Spinal cord (tissue), 10 donors: ENCODE results near the gene STARD5. TPM values are rescaled to one million over a fixed set of nuclear protein-coding genes. Genes with fewer than 3 reads are reported as not detected.

Source experiments
- DNase-seq, 6 donors: peaks; one replicate each; pipeline versions ENCODE4 v3.0.0 to v3.0.0-alpha.2; 2013 to 2015; ENCODE audit warnings: low spot score in 6 of 6, low read depth in 4 of 6
- H3K27ac ChIP-seq: one replicate; pipeline ENCODE4 v1.5.1; 2013; ENCODE audit warnings: low read depth, low read length, control low read depth
- H3K27me3 ChIP-seq: one replicate; pipeline ENCODE4 v1.6.1; 2013; ENCODE audit warnings: low read length; ENCODE audit not compliant: control insufficient read depth, insufficient read depth
- H3K36me3 ChIP-seq: one replicate; pipeline ENCODE4 v1.6.1; 2013; ENCODE audit warnings: low read length; ENCODE audit not compliant: control insufficient read depth, insufficient read depth
- H3K4me1 ChIP-seq: one replicate; pipeline ENCODE4 v1.6.1; 2013; ENCODE audit warnings: low read length; ENCODE audit not compliant: control insufficient read depth, insufficient read depth
- H3K4me3 ChIP-seq: one replicate; pipeline ENCODE4 v1.5.1; 2013; ENCODE audit warnings: low read depth, low read length, control low read depth
- H3K9me3 ChIP-seq: one replicate; pipeline ENCODE4 v1.6.1; 2013; ENCODE audit warnings: low read length; ENCODE audit not compliant: control insufficient read depth, insufficient read depth
- WGBS: methylation state at CpG from one replicate; pipeline ENCODE4 v1.1.5; 2013; ENCODE audit warnings: missing lambda C conversion rate; ENCODE audit not compliant: insufficient coverage; 5-methylcytosine and 5-hydroxymethylcytosine counted together
- polyA plus RNA-seq, 2 donors: library from polyadenylated mRNA; unstranded; fragments of 120-200 nt; gene quantifications; one replicate each; pipeline ENCODE4 v1.2.1, GENCODE V29; 2013; ENCODE audit not compliant: insufficient read length in 2 of 2
- total RNA-seq, 2 donors: library from RNA; depleted of rRNA in 1 of 2; stranded (reverse); fragments of 120-200 nt in 1 of 2; fragments of >200 nt in 1 of 2; gene quantifications; one replicate each; pipeline versions ENCODE4 v1.2.3 to v1.2.4, GENCODE V29; 2013 to 2014
- donor health status: healthy.

STARD5 gene
- total and polyA plus RNA-seq, 4 donors = 2.7 to 4.5 (median 3.8) TPM

DNA sequence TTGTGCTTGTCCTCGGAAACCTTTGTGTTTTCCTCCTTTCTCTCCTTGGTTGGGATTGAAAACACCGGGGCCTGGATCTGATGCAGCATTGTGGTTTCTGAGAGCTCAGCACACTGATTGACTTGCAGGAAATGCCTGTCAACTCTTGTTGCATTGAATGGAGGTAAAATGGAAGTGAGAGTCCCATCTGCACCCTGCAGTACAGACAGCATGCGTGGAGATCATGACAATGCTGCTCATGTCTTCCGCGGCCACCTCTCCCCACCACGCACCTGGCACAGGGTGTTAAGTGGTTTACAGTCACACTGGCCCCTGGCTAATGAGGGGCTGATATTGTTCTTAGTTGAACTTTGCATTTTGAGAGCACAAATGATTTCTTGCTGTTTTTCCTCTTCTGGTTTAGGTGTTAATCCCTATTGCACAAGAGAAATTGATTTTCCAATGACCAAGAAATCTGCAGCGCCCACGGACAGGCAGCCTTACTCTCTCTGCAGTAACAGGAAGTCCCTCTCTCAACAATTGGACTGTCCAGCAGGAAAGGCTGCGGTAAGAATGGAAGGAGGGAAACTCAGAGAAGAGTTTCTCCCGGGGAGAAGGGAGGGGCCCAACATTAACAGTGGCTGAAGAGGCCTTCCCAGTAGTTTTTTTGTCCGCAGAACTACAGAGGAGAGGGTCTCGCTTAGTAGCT lies 58.5 kb downstream of the STARD5 start:
- H3K9me3 ChIP-seq = no peaks in the 10 kb centered on the region
- 42% methylated on average over 6 of the region's 12 CpGs for WGBS
- no peaks in the 10 kb centered on the region for H3K27me3 ChIP-seq
- DNase-seq = peak in 1 of 6 donors; percentile 3
- no peak overlapping the region for H3K27ac ChIP-seq
- H3K36me3 ChIP-seq = no peaks in the 10 kb centered on the region
- H3K4me3 ChIP-seq = no peak overlapping the region
- peaks cover 11% of the 10 kb centered on the region for H3K4me1 ChIP-seq

DNA sequence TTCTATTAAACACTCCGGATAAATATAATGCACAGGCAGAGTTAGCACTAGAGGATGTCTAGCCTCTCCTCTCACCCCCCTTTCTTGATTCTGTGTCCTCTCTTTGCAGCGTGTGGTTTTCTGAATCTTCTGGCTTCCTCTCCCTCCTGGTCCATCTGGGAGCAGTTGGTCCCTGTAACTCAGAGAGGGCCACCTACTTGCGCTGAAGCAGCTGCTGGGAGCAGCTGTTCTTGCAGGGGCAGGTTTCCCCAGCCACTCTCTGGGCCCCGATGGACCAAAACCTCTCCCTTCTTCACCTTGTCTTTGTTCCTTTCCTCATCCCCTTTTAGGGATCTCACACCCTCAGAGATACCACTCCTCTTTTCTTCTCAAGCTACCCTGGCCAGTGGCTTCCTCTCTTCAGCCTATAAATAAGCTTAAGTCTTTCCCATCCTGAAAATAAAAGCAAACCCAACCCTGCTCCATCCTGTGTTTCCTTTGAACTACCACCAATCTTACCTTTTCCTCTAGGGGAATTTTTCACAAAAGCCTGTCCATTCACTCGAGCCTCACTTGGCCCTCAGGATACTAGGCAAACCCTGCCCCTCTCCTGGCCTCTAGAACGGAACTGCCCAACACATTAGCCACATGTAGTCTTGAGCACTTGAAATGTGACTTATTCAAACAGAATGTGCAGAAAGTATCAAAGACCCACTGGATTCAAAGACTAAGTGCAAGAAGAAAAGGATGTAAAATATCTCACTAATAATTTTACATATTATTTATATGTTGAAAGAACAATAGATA lies 59.7 kb downstream of the STARD5 start:
- Histone ChIP-seq H3K27me3 (no peaks in the 10 kb centered on the region), H3K9me3 (no peaks in the 10 kb centered on the region), H3K4me3 (no peak overlapping the region), H3K36me3 (no peaks in the 10 kb centered on the region), H3K4me1 (peaks cover 11% of the 10 kb centered on the region), H3K27ac (no peak overlapping the region)
- 87% methylated on average over 5 of the region's 6 CpGs for WGBS
- no peak for DNase-seq

DNA sequence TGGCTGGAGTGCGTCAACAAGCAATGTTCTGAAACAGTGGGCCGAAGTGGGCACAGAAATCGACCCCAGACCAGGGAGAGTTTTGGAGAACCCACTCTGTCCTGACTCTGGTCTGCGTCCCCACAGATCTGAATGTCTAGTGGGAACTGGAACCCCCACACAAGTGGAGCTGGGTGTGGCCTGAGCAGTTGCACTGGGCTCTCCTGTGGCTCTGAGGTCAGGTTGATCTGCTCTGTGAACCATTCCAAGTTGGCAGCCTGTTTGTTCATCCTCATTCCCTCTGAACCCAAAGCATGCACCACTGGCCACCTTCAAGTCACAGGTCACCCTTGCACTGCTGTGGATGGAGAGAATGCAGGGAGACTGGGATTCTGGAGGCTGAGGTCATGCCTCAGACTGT lies 60.5 kb downstream of the STARD5 start:
- H3K4me3 ChIP-seq = no peak overlapping the region
- WGBS = 93% methylated on average over 4 of the region's 4 CpGs
- no peak for DNase-seq
- H3K36me3 ChIP-seq = no peaks in the 10 kb centered on the region
- peaks cover 11% of the 10 kb centered on the region for H3K4me1 ChIP-seq
- H3K27ac ChIP-seq = no peak overlapping the region
- no peaks in the 10 kb centered on the region for H3K27me3 ChIP-seq
- no peaks in the 10 kb centered on the region for H3K9me3 ChIP-seq

DNA sequence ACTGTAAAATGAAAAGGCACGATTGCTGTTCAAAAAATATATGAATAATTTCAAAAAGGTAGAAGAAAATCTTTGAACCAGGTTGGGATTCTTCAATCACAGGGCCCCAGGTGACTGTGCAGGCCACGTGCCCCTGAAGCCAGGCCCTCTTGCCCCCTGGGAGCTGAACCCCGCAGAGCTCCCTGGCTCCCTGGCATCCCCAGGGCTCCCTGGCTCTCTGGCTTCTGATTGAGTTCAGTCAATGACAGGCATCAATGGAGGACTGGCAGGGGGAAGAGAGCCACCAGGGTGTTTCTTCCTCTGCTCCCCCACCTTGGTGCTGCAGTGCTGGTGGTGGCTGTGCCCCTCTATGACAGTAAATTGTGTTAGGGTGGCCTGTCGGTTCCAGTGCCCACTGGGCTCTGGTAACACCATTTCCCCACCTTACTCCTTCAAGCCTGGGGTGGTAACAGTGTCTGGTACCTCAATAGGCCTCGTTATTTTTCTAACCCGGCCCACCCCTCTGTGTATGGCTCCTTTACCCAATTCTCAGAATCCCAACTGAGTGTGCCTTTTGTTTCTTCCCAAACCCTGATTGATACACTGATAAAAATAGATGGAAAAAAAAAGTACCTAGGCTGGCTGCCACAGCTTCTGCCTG lies 62.6 kb downstream of the STARD5 start:
- no peak for DNase-seq
- Histone ChIP-seq H3K4me3 (no peak overlapping the region), H3K27me3 (no peaks in the 10 kb centered on the region), H3K9me3 (no peaks in the 10 kb centered on the region), H3K27ac (no peak overlapping the region), H3K36me3 (no peaks in the 10 kb centered on the region), H3K4me1 (peaks cover 9% of the 10 kb centered on the region)
- 86% methylated on average over 2 of the region's 6 CpGs for WGBS

DNA sequence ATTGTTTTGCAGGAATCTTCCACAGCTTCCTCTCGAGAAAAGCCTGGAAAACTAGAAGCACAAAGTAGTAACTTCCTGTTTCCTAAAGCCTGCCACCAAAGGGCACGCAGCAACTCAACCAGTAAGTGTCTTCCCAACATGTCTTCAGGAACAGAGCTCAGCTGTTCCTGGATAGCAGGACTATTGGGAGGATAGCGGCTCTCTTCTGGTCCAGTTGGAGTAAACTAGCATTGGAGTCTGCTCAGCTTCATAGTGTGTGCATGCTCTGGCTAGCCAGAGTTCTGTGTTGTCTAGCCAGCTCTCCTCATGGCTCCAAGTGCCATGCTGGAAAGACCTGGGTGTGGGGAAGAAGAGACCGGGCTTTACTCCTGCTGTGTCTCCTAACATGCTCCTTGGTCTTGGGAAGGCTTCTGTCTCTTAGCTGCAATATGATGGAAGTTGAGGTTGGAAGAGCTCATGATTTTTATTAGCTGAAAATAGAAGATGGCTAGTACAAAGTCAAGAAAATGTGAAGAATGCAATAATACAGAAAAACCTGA lies 64.1 kb downstream of the STARD5 start:
- Histone ChIP-seq H3K36me3 (no peaks in the 10 kb centered on the region), H3K27ac (no peak overlapping the region), H3K4me3 (no peak overlapping the region), H3K27me3 (no peaks in the 10 kb centered on the region), H3K9me3 (no peaks in the 10 kb centered on the region), H3K4me1 (no peaks in the 10 kb centered on the region)
- DNase-seq = no peak
- WGBS = 84% methylated on average over 4 of the region's 4 CpGs

Other genes with a start within 250 kb of the STARD5 start
- 1 to 10 TPM; 3.2 to 5.4 TPM for gene CFAP161, start 189.9 kb downstream of the STARD5 start, total RNA-seq
- 1 to 10 TPM; 1.4 to 2.5 TPM for gene CFAP161, start 189.9 kb downstream of the STARD5 start, polyA plus RNA-seq
- 1 to 10 TPM; 4.3 to 6.6 TPM for gene IL16, start 127.3 kb downstream of the STARD5 start, total RNA-seq
- gene IL16, start 127.3 kb downstream of the STARD5 start, polyA plus RNA-seq = 1 to 10 TPM; 4.9 to 5.3 TPM
- under 1 TPM; 0.11 to 0.69 TPM for gene TMC3, start 50.1 kb upstream of the STARD5 start, total RNA-seq
- gene TMC3, start 50.1 kb upstream of the STARD5 start, polyA plus RNA-seq = 1 to 10 TPM; 1.5 to 1.9 TPM